Stimulated activated CD4-positive, alpha-beta T cell treated with anti-CD3 and anti-CD28 coated beads, Interleukin-1b, Interleukin-23, amount 100 ng/mL, for 1 hour (primary cell): ENCODE results near the gene ATP2B2.
"Not testable (repeated sequence)": the region's sequence is repeated elsewhere in the genome, so short reads cannot be mapped to it uniquely, and the experiment has no call there.

ENCODE experiments used
- DNase-seq, 2 donors: peaks; one replicate each; pipeline ENCODE4 v3.0.0-alpha.2; 2020; ENCODE audit warnings: low read depth in 2 of 2

Gene ATP2B2

DNA sequence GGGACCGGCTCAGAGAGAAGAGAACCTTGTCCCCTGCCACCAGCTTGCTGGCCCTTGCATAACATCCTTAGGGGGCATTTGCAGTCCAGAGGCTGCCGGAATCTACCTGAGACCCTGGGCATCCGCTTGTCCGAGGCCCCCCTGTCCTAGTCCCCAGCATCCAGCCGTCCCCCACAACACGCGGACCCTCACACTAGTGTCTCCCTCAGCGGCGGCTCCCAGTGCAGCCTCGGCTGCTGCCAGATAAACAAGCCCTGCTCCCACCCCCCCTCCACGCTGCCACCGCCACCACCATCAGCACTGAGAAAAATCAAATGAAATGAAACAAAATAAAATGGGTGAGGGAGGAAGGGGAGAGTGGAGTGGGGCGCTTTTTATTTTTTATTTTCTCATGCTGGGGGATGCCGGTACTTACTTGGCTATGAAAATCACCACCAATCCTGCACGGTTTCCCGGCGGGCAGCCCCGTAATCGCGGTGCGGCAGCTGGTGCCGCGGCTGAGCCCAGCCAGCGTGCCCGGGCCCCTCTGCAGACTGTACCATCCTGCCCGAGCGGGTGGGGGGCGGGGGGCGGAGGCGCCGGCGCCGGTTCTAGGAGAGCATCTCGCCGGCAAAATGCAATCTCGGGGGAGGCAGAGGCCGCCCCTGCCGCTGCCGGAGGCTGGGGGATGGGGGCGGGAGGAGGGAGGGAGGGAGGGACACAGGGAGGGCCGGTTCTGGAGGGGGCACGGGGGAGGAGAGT is at the start of gene ATP2B2:
TSS of gene ATP2B2 (minus strand) at position 537 of the 741 bp plus-strand sequence. CDS start 56,043 bp downstream, outside the sequence.
- no peak for DNase-seq

DNA sequence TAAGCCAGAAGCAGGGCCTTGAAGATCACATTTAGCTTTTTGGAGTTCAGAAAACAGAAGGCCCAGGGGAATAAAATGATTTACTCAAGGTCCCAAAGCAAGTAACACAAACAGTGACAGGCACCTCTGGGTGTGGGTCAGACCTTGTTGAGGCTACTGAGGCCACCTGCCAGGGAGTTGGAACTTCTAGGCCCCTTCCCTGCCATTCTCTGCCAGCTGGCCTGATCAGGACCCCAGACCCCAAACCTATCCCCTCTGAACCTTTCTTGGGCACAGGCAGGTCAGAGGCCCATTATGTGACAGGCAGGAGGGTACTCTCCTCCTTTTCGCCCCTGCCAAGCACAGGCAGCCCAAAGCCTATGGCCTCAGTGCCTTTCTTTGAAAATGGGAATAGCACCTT is 49.4 kb upstream of the ATP2B2 start:
- DNase-seq, result no peak

DNA sequence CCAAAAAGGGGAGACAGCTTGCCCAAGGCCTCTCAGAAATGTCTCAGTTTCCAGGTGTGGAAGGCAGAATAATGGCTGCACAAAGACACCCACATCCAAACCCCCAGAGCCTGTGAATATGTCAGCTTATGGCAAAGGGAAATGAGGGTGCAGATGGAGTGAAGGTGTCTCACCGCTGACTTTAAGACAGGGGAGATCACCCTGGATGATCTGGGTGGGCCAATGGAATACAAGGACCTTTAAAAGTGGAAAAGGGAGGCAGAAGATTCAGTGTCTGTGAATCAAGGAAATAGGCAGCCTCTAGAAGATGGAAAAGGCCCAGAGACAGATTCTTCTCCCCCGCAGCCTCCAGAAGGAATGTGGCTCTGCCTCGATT is 48.8 kb upstream of the ATP2B2 start:
- no peak for DNase-seq

DNA sequence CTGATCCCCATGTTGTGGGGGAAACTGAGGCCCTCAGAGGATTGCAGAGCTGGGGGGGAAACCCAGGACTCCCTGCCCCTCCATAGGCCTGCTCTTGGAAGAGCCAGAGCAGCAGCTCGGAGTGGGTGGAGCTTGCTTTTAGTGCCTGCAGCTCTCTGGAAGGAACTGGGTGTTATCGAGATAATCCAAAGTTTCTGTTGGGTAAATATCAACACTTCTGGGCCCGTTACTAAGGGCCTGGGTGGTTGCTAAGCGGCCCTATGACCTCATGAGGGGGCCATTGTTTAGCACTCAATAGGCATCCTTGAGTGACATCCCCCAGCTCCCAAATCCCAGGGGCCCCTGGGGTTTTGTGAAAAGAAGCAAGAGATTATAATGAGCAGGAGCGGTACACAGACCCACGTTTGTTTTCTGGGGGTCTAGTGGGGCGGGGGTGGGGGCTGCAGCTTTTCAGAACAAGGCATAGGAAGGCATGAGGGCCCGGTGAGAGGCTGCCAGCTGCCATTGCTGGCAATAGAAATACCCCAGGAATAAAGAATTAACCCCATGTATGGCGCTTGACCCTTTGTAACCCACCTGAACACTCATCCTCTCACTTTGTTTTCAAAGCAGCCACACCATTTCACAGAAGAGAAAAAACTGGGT is 48.3 kb upstream of the ATP2B2 start:
- no peak for DNase-seq

DNA sequence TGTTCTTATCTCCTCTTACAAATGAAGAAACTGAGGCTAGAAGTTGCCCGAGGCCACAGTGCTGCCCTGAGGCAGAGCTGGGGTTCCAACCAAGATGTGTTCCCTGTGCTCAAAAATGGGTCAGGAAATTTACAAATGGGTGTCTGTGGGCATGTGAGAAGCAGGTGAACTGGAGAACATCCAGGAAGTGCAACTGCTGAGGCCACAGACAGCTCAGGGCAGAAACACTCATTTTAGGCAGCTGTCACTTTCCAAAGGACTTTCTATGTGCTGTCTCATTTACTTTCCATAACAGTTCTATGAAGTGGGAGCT is 47.2 kb upstream of the ATP2B2 start:
- no peak for DNase-seq

DNA sequence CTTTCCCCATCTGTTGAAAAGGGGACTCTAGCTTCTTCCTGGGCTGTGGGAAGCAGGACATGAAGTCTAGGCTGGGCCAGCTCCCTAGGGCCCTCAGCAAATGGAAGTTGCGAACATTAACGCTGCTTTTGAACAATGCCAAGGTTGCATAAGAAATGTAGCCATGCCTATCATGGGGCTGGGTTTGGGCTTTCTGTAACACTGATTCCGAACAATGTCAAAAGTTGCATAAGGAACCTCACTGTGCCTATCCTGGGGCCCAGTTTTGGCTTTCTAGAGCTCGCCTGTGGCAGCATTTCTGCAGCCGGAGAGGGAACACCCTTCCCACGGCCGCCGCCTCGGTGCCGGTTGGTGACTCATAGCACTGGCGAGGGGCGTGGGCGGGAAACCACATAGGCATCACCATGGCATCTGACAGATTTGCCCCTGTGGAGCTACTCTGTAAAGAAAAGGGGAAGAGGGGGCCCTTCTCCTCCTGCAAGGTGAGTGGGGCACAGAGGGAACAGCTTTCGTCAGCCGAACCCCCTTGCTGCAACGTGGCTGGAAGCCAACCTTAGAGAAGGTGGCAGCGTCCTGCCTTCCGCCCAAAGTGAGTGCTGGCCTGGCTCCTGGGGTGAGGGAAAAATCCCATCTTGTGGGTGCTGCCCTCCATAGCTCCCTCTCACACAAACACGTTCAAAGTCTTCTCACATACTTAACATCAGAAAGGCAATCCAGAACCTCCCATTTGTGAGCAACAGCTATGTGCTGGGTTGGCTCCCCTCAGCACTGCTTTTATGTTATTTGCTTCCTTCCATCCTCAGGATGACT is 46.6 kb upstream of the ATP2B2 start:
- DNase-seq, result peak; percentile 29 to 78

DNA sequence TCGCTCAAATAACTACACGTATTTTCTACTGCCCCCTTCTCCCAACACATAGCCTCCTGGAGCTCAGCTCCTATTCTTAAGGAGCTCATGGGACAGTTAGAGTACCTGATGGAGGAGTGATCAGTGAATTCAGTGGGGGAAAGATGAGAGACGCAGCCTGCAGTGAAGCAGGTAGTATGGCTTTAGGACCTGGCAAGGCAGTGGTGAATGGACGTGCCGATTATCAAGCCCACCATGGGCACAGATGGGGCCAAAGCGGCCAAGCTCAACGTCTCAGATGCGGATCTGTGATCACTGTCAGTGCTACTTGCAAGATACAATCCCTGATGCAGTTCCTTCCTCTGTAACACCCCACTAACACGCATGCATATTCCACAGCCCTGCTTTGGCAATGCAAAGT is 45.8 kb upstream of the ATP2B2 start:
- DNase-seq, result no peak

DNA sequence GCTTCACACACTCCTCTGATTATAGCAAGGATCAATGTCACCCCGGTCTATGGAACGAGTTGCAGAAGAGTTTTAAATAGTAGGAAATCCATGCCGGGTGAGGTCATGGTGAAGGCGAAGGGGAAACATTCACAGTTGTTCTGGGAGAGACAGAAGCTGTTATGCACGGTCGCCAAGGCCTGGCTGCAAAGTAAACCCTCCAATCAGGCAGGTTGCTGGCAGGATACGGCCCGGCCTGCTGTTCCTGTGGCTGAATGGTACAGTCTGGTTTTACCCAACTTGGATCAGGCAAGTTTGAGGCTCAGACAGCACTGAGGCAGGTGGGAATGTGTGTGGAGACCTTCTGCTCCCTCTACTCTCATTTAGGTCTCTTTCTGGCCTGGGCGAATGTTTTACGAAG is 45.3 kb upstream of the ATP2B2 start:
- no peak for DNase-seq

DNA sequence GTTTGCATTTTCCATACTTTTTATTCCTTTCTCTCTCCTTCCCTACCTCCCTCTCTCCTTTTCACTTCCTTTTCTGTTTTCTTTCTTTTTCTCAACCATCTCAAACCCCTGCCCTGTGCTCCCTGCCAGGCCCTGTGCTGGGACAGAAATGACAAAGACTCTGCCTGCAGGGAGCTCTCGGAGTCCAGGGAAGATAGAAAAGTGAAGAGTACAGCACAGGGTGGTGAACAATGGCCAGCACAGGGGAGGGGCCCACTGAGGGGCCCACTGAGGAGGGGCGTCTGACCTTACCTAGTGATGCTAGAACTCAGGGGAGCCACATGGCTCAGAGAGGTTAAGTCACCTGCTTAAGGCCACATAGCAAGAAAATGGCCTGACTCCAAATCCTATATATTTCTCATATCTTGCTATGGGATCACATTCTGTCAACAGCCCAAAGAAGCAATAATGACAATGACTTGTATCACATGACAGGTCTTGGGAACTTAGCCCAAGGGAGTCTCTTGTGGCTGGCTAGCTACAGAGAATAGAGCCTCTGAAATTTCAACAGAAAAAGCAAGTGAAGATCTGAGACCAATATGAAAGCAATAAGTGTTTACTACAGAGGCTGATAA is 44.3 kb upstream of the ATP2B2 start:
- no peak for DNase-seq

DNA sequence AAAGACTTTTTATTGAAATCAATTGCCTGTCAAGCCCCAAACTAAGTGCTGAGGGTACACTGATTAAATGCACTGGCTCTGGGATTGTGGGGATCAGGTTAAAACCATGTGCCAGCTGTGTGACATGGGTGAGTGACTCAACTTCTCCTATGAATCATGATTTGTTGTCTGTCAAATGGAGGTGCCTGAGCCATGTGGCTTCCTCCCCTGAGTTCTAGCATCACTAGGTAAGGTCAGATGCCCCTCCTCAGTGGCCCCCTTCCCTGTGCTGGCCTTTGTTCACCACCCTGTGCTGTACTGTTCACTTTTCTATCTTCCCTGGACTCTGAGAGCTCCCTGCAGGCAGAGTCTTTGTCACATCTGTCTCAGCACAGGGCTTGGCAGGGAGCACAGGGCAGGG is 43.6 kb upstream of the ATP2B2 start:
- no peak for DNase-seq

DNA sequence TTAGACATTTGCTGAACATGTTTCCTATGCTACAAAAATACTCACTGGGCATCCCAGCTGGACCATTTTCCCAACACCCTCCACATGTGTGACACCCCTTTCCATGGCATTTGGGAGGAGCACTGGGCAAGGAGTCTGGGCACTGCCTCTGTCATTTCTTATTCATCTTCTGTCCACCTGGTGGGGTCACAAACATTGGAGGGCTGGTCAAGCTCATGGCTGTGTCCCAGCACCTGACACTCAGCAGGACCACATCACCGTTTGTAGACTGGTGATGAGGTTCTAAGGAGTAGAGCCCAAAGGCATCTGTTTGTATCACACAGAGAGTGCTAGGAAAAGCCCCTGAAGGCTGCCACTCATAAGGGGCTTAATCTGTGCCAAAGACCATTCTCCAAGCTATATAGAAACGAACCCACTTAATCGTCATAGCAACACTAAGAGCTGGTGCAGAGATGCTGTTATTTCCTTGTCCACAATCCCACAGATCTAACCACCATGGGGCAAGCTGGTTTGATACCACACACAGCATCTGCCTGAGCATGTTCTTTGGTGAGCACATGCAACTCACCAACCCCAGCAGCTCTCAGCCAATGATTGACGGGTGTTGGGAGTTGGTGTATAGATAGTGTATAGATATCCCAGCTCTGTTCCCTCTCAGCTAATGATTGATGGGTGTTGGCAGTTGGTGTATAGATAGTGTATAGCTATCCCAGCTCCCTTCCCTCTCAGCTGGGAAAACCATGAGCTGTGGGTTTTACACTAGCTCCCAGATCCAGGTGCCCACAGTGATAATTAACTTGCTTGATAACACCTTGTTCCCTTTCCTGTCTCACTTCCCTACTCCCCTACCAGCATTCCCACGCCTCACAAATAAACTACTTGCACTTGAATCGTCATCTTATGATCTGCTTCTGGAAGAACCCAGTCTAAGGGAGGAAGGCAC is 42.7 kb upstream of the ATP2B2 start:
- no peak for DNase-seq

DNA sequence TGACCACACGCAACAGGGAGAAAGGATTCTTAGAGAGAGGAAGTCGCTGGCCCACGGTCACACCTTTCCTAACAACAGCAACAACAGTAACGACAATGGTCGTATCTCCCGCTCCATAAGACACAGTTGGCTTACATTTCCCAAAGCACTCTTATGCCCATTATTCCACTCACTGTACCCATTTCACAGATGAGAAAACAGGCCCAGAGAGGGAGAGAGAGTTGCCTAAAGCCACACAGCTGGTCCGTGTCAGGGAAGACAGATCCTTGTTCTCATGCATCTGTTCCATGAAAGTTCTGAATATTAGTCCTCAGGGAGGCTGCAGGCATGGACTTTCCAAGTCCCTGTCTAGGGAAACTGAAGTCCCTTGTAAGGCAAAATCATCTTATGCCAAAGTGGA is 42.0 kb upstream of the ATP2B2 start:
- DNase-seq, result no peak

DNA sequence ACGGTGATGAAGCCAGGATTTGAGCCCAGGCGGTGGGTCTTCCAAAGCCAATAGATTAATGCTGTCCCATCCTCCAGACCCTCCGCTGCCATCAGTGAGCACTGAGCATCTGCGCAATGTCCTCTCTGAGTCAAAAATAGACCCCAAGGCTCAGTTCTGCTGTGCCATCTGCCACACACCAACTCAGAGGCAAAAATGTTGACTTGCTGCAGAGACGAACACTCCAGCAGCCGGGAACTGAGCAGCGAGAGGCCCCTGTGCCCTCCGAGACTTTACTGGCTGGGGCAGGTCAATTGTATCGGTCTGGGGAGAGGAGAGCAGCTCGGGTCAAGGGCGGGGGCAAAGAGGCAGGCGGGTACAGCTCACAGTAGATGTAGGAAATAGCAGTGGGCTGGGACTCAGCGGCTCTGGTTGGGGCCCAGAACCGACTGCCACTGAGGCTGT is 41.5 kb upstream of the ATP2B2 start:
- DNase-seq, result no peak

DNA sequence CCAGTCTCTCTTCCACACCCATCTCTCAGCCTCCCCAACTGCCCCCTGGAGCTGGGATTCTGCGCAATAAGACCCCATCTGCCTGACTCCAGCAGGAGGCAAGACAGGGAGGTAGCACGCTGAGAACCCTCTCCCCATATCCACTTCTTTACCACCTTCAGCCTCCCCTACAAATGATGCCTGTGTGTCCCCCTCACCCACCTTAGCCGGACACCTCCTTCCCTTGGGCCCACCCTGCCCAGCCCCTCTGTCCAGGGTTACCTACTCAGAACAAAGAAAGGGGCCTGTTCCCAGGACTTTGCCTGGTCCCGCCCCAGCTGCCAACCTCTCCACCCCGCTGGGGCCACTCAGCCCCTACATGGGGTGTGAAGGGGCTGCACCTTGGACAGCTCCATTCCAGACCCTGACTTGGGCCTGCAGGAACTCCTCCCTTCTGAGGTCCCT is 40.8 kb upstream of the ATP2B2 start:
- DNase-seq, result no peak

DNA sequence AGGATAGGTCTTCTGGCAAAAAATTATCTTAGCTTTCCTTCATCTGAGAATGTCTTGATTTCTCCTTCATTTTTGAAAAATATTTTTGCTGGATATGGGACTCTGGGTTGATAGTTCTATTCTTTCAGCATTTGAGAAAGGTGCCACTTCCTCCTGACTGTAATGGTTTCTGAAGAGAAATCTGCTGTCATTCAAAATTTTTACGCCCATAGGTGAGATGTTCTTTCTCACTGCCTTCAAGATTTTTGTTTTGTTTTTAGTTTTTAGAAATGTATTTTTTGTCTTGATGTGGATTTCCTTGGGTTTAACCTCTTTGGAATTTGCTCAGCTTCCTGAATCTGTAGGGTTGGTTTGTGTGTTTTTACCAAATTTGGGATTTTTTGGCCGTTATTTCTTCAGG is 37.1 kb upstream of the ATP2B2 start:
- no peak for DNase-seq

DNA sequence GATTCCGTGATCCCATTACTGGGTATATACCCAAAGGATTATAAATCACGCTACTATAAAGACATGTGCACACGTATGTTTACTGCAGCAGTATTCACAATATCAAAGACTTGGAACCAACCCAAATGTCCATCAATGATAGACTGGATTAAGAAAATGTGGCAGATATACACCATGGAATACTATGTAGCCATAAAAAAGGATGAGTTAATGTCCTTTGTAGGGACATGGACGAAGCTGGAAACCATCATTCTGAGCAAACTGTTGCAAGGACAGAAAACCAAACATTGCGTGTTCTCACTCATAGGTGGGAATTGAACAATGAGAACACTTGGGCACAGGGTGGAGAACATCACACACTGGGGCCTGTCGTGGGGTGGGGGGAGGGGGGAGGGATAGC is 35.0 kb upstream of the ATP2B2 start:
- DNase-seq, result not testable (repeated sequence)

DNA sequence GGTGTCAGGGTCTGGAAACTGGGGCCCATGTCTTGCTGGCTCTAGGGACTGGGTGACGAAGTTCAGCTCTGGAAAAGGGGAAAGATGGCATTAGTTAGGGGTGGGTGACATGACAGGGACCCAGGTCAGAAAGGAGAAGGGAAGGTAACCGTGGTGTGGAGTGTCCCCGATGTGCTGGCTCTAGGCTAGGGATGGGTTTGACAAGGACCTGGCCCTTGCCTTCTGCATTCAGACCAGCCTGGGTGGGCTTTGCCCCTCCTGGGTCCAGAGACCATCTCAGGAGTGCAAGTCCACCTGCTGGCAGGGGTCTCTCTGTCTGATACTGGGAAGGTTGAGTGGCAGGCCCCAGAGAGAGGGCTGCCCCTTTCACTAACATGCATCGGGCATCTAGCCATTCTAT is 28.7 kb upstream of the ATP2B2 start:
- DNase-seq, result no peak

DNA sequence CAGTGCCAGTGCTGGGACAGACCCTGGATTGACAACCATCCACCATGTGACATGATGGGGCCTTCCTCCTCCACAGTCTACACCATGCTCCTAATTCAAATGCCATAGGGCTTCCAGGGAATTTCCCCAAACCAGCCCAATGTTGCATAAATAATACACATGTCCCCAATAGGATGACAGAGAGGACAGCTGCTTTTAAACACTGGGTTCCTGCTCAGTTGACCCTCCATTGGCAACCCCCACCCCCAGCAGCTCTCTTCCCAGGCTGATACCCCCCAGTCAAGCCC is 28.3 kb upstream of the ATP2B2 start:
- no peak for DNase-seq

DNA sequence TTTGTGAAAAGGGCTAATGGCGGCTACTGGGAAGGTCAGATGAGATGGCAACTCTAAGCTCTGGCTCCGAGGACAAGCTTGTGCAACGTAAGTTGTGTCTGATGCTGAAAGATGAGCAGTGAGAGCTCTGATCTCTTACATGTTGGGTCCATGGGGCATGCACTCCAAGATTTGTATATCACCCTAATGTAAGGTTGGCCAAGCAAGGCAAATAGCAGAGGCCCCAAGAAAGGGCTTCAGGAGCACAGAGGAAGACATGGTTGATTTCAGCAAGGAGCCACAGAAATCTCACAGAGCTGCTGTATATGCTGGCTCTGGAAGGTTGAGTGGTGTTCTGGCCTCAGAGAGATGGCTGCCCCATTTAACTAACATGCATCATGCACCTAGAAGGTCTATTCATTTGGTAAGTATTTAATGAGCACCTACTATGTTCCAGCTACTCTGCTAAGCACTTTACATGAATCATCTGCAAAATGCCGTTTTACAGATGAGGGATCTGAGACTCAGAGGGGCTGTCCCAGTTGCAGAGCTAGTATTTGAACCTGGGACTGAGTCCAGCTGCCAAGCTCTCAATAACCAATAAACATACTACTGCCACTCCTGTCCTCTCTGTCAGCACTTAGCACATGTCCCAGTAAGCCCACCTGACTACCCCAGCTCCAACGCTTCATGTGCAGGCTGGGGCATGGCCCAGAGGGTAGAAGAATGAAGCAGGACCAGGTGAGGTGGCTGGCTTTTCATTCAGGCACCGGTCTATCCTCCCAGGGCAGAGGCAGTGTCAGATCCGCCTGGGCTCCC is 27.8 kb upstream of the ATP2B2 start:
- no peak for DNase-seq

DNA sequence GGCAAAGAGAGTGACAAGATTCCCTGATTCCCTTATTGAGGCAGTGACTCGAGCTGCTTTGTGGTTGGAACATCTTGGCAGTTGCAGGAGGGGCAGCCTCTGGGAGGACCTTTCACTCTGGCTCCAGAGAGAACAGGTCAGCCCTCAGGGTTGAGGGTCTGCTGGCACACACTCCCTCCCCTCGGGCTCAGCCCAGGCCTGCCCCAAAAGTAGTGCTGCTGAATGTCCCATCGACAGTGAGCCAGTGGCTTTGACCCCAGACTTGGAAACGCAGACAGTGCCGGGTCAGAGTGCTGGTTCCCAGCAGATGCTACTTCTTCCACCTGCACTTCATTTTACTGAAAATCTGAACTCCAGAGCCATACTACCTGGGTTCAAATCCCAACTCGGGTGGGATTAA is 25.6 kb upstream of the ATP2B2 start:
- no peak for DNase-seq

DNA sequence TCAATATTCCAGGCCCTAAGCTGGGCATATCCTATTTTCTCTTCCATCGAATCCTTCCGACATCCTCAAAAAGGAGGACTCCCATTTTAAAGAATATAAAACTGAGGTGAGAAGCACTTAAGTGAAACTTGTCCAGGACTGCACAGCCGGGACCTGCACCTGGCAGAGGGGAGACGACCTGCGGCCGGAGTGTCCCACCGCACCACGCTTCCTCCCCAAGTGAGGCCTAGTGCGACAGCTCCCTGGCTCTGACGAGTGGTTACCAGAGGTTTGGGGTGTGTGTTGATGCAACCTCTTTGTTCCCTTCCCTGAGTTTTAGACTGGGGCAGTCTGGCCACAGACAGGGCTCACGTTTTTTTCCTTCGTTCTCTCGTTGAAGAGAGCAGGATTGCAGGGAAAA is 24.9 kb upstream of the ATP2B2 start:
- no peak for DNase-seq
